Fibroblast of pulmonary artery (primary cell): Measurements from ENCODE around the gene ATAD3A.

Source experiments
- DNase-seq: peaks from one replicate; pipeline ENCODE4 v3.0.0-alpha.2; 2010; ENCODE audit warnings: low read depth
- H3K4me3 ChIP-seq: replicated peaks from 2 replicates; pipeline ENCODE4 v1.5.1; 2011; ENCODE audit warnings: low read depth, mild to moderate bottlenecking, control low read depth, low read length, moderate library complexity
- CTCF ChIP-seq: IDR thresholded peaks from 2 replicates; pipeline ENCODE4 v1.5.1; 2011; ENCODE audit warnings: mild to moderate bottlenecking, control low read depth, low read length, inconsistent platforms; ENCODE audit errors: missing control alignments

Gene ATAD3A

GRCh38 chr1:1559066-1559465 lies 47.1 kb downstream of the ATAD3A start:
- no peak for TF ChIP-seq CTCF
- DNase-seq: no peak
- no peak overlapping the region for H3K4me3 ChIP-seq

- no peak for DNase-seq
- TF ChIP-seq CTCF: no peak
- H3K4me3 ChIP-seq: no peak overlapping the region
Measured at GRCh38 chr1:1560178-1560577, 48.2 kb downstream of the ATAD3A start.

GRCh38 chr1:1561801-1562470 lies 50.0 kb downstream of the ATAD3A start:
- no peak overlapping the region for H3K4me3 ChIP-seq
- no peak for TF ChIP-seq CTCF
- DNase-seq: no peak

- no peak overlapping the region for H3K4me3 ChIP-seq
- no peak for DNase-seq
- no peak for TF ChIP-seq CTCF
Measured at GRCh38 chr1:1562556-1563195, 50.7 kb downstream of the ATAD3A start.

GRCh38 chr1:1563688-1564087 lies 51.7 kb downstream of the ATAD3A start:
- H3K4me3 ChIP-seq: no peak overlapping the region
- no peak for TF ChIP-seq CTCF
- DNase-seq: no peak

GRCh38 chr1:1564268-1564667 lies 52.3 kb downstream of the ATAD3A start:
- no peak overlapping the region for H3K4me3 ChIP-seq
- TF ChIP-seq CTCF: no peak
- DNase-seq: no peak

- H3K4me3 ChIP-seq: no peak overlapping the region
- no peak for DNase-seq
Measured at GRCh38 chr1:1565340-1565739, 53.4 kb downstream of the ATAD3A start.

More at GRCh38 chr1:1565340-1565739, 53.4 kb downstream of the ATAD3A start:
- no peak for TF ChIP-seq CTCF
